Right forelimb (tissue), 1 donor: ENCODE data around the gene CDK5RAP2.
"Not testable (repeated sequence)": the region's sequence is repeated elsewhere in the genome, so short reads cannot be mapped to it uniquely, and the experiment has no call there.

ENCODE experiments used
- DNase-seq: peaks from one replicate; pipeline ENCODE4 v3.0.0-alpha.2; 2018

CDK5RAP2 gene

GRCh38 chr9:120580051-120580896, at the start of gene CDK5RAP2:
Gene CDK5RAP2, minus strand, starts transcription at chr9:120580167. Its CDS starts 189 bp downstream, at chr9:120579978.
- peak; percentile 93 for DNase-seq

- DNase-seq: not testable (repeated sequence)
These were observed 49.0 kb upstream of the CDK5RAP2 start for GRCh38 chr9:120628925-120629497.

- DNase-seq: no peak
These were observed 48.4 kb upstream of the CDK5RAP2 start for GRCh38 chr9:120628207-120628924.

- no peak for DNase-seq
These were observed 47.1 kb upstream of the CDK5RAP2 start for GRCh38 chr9:120627073-120627472.

- no peak for DNase-seq
These were observed 46.5 kb upstream of the CDK5RAP2 start for GRCh38 chr9:120626512-120626911.

- DNase-seq: no peak
These were observed 45.3 kb upstream of the CDK5RAP2 start for GRCh38 chr9:120625222-120625621.

- DNase-seq: no peak
These were observed 42.8 kb upstream of the CDK5RAP2 start for GRCh38 chr9:120622790-120623189.

GRCh38 chr9:120621941-120622340, 42.0 kb upstream of the CDK5RAP2 start:
- no peak for DNase-seq

- DNase-seq: peak; percentile 51
These were observed 40.0 kb upstream of the CDK5RAP2 start for GRCh38 chr9:120619751-120620655.

GRCh38 chr9:120616966-120617935, 37.3 kb upstream of the CDK5RAP2 start:
- no peak for DNase-seq

- no peak for DNase-seq
These were observed 32.3 kb upstream of the CDK5RAP2 start for GRCh38 chr9:120612218-120612617.

- DNase-seq: no peak
These were observed 31.7 kb upstream of the CDK5RAP2 start for GRCh38 chr9:120611690-120612068.

- DNase-seq: no peak
These were observed 31.2 kb upstream of the CDK5RAP2 start for GRCh38 chr9:120610975-120611689.

GRCh38 chr9:120609636-120610035, 29.7 kb upstream of the CDK5RAP2 start:
- no peak for DNase-seq

- no peak for DNase-seq
These were observed 28.5 kb upstream of the CDK5RAP2 start for GRCh38 chr9:120608421-120608820.

- DNase-seq: no peak
These were observed 23.6 kb upstream of the CDK5RAP2 start for GRCh38 chr9:120603591-120603990.

- DNase-seq: no peak
These were observed 23.0 kb upstream of the CDK5RAP2 start for GRCh38 chr9:120603010-120603409.

- no peak for DNase-seq
These were observed 13.9 kb upstream of the CDK5RAP2 start for GRCh38 chr9:120593955-120594277.

- no peak for DNase-seq
These were observed 13.4 kb upstream of the CDK5RAP2 start for GRCh38 chr9:120593250-120593954.

GRCh38 chr9:120592210-120592609, 12.2 kb upstream of the CDK5RAP2 start:
- no peak for DNase-seq
